Stimulated activated CD8-positive, alpha-beta memory T cell treated with anti-CD3 and anti-CD28 coated beads, Interleukin-15, amount 100 ng/mL, for 4 hours (primary cell): ENCODE results near the gene CFAP99.
"Not testable (repeated sequence)": the region's sequence is repeated elsewhere in the genome, so short reads cannot be mapped to it uniquely, and the experiment has no call there.

Source experiments
- DNase-seq, 2 donors: peaks; one replicate each; pipeline ENCODE4 v3.0.0-alpha.2; 2020; ENCODE audit warnings: low read depth in 2 of 2

The CFAP99 gene

GRCh38 chr4:2418650-2419571, at the start of gene CFAP99:
Gene CFAP99 (plus strand): TSS chr4:2418955.
- peak; percentile 95 to 96 for DNase-seq

DNA sequence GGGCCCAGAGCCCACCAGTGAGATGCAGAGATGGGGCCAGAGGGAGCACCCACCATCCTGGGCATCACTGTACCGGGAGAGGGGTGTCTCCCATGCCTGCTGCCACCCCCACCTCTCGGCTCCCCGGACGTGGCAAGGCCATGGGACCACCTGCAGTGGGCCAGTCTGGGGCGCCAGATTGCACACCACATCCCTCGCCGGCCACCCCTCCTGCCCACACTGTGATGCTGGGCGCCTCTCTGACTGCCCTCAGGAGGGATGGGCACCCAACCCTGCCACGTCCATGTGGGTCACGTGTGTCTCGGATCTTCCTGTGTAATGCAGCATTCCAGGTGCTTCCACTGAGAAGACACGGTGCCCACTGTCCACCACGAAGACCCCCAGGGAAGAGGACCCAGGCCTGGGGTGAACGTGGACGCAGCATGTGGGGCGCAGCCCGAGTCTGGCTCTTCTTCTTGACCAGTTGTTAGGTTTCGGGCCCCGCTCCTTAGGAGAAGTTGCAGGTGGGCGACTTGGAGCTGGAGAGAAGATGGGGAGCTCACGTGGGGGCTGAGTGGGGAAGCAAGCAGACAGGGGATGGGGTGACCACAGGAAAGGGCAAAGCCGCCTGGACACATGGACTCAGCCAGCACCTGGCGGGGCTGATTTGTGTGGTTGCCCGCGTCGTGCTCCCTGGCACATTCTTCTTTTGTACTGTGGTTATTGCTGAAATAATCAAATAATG, 48.0 kb upstream of the CFAP99 start:
- DNase-seq: no peak

- DNase-seq: no peak
Measured at GRCh38 chr4:2371765-2372487, 46.8 kb upstream of the CFAP99 start.

- no peak for DNase-seq
Measured at GRCh38 chr4:2372488-2373030, 46.2 kb upstream of the CFAP99 start.

- DNase-seq: no peak
Measured at GRCh38 chr4:2373532-2373931, 45.2 kb upstream of the CFAP99 start.

- no peak for DNase-seq
Measured at GRCh38 chr4:2375427-2375826, 43.3 kb upstream of the CFAP99 start.

GRCh38 chr4:2377241-2377640, 41.5 kb upstream of the CFAP99 start:
- no peak for DNase-seq

DNA sequence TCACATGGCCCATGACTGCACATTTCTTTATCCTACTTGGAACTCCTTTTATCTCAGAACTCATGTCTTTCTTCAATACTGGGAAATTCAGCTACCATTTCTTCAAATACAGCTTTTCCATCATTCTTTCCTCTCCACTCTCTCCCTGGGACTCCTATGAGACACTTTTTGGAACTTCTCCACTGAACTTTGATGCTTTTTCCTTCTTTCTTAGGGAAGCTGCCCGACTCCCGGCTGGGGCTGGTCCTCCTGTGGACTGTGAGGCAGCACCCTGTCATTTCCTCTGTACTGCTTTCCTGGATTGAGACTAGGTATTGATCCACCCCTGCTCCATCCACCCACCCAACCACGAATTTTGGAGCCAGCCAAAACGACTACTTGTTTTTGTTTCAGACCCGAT, 40.4 kb upstream of the CFAP99 start:
- no peak for DNase-seq

DNA sequence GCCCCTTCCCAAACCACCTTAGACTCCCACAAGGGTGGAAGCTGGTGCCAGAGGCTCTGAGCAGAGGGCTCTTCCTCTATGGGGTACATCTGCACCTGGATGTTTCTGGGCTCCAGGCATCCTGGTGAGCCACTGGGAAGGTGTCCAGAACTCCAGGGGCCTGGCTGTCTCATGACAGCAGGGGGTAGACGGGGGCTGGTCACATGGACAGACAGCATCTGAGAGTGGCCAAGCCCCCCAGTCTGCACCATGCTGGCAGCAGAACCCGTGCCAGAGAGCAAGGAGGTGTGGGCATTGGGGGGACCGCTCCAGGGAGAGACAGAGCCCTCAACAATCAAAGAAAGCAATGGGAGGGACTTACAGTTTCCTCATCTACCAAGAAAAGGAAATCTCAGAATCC, 39.9 kb upstream of the CFAP99 start:
- DNase-seq: no peak

DNA sequence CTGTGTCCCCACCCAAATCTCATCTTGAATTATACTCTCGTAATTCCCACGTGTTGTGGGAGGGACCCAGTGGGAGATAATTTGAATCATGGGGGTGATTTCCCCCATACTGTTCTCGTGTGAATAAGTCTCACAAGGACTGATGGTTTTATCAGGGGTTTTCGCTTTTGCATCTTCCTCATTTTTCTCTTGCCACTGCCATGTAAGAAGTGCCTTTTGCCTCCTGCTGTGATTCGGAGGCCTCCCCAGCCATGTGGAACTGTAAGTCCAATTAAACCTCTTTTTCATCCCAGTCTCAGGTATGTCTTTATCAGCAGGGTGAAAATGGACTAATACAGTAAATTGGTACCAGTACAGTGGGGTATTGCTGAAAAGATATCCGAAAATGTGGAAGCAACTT, 38.2 kb upstream of the CFAP99 start:
- not testable (repeated sequence) for DNase-seq

- DNase-seq: not testable (repeated sequence)
Measured at GRCh38 chr4:2382769-2383202, 36.0 kb upstream of the CFAP99 start.

- not testable (repeated sequence) for DNase-seq
Measured at GRCh38 chr4:2383220-2383631, 35.5 kb upstream of the CFAP99 start.

DNA sequence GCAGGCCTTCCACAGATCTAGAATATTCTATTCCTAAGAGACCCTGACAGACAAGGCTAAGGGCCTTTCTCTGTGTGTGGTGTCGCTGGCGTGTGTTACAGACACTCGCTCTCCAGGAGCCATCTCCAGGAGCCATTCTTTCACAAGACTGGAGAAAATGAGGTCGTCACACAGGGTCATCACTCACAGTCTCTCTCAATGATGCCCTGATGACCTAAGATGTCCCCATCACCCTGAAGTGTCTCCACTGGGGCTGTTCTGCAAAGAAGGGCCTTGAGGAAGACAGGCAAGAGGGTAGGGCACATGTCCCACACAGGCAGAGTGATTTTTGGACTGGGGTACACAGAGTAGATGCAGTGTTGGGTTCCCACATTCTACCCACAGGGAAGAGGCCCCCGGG, 35.0 kb upstream of the CFAP99 start:
- DNase-seq: no peak

GRCh38 chr4:2384245-2384644, 34.5 kb upstream of the CFAP99 start:
- DNase-seq: no peak

DNA sequence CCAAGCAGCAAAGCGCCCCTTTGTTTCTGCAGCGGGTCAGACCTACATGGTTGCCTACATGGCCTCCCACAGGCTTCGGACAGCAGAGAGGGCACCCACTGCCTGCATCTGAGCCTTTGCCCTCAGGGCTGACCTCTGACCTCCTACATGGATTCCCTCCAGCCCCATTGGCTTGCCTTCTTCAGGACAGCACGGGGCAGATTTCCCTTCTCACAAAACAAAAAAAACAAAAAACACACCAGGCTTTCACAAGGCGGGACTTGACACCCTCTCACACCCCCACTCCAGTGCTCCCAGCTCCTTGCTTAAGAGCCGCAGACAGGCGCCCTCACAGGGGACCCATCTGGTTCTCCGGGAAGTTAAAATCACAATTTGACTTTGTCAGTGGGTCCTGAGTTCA, 33.2 kb upstream of the CFAP99 start:
- no peak for DNase-seq

- DNase-seq: no peak
Measured at GRCh38 chr4:2386717-2387116, 32.0 kb upstream of the CFAP99 start.

- no peak for DNase-seq
Measured at GRCh38 chr4:2387218-2387617, 31.5 kb upstream of the CFAP99 start.

DNA sequence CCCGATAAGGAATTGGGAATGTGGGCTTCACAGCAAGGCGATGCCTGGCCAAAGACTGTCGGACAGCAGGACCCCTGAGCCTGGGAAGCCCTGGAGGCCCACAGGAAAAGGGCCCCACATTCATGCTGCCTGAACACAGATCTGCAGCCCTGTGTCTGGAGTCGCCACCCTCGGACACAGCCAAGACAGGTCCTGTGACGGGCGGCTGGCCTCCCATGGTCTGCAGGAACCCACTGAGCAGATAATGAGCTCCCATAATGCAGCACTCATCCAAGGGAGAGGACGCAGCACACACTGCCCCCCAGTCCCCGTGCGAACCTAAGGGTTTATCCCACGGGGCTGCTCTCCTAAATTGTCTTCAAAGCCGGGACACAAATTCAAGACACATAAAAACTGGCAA, 30.9 kb upstream of the CFAP99 start:
- DNase-seq: no peak

DNA sequence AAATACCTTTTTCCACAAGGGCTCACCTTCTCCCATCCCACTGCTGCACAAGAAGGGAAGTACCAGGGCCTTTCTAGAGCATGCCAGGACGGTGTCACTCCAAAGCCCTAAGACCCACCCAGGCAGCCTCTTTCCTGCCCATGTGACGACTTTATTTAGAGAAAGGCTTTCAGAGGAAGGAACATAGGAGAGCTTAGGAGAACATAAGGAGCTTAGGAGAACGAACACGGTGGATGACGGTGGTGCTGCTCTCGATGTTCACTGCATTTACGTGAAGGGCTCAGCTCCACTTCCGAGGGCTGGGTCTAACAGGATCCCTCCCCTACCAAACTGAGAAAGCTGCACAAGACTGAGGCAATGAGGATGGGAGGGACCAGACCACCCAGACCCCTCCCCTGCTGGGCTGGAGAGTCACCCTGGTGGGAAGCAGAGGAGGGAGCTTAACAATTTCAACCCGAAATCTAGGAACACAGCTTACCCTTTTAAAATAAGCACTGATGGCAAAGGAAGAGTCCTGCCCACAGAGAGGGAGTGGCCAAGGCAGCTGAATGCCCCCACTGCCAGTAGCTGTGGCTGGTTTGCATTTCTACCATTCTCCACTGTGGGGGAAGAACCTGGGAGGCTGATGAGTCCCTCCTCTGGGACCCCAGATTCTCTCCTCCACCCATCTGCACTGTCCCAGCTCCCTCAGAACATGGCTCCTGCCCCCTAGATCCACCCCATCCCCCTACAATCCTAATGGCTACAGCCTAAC, 30.1 kb upstream of the CFAP99 start:
- DNase-seq: no peak

- DNase-seq: no peak
Measured at GRCh38 chr4:2389691-2390090, 29.1 kb upstream of the CFAP99 start.

- no peak for DNase-seq
Measured at GRCh38 chr4:2390146-2390545, 28.6 kb upstream of the CFAP99 start.
